Activated CD4-positive, alpha-beta memory T cell treated with anti-CD3 and anti-CD28 coated beads, Interleukin-2, amount 10 ng/mL, durations not matched to agents 7 days and 5 days (primary cell): ENCODE measurements around the gene ST14. TPM values are rescaled to one million over a fixed set of nuclear protein-coding genes. Genes with fewer than 3 reads are reported as not detected.
"Not testable (repeated sequence)": the region's sequence is repeated elsewhere in the genome, so short reads cannot be mapped to it uniquely, and the experiment has no call there.

Experiments
- CTCF ChIA-PET: fragments of 350-600 bp; sonication (Branson Sonifier 250); formaldehyde crosslinking; loops from one replicate; lab custom pipeline; 2021; ENCODE audit warnings: antibody characterized with exemption, inconsistent platforms; lab: Charles Lee
- POLR2A ChIA-PET: fragments of 350-600 bp; sonication (Branson Sonifier 250); formaldehyde crosslinking; loops from one replicate; lab custom pipeline; 2021; ENCODE audit warnings: antibody characterized with exemption; lab: Charles Lee
- DNase-seq: peaks from one replicate; pipeline ENCODE4 v3.0.0-alpha.2; 2020
- H3K27ac Mint-ChIP-seq: one replicate; pipeline ENCODE4 v1.8.0; 2021; ENCODE audit warnings: mild to moderate bottlenecking, mixed read lengths
- H3K27me3 Mint-ChIP-seq: one replicate; pipeline ENCODE4 v1.8.0; 2021; ENCODE audit warnings: mixed read lengths
- H3K36me3 Mint-ChIP-seq: one replicate; pipeline ENCODE4 v1.8.0; 2021; ENCODE audit warnings: low read depth, mixed read lengths
- H3K4me1 Mint-ChIP-seq: one replicate; pipeline ENCODE4 v1.8.0; 2021; ENCODE audit warnings: mixed read lengths
- H3K4me3 Mint-ChIP-seq: one replicate; pipeline ENCODE4 v1.8.0; 2021; ENCODE audit warnings: mild to moderate bottlenecking, mixed read lengths
- H3K9me3 Mint-ChIP-seq: one replicate; pipeline ENCODE4 v1.8.0; 2021; ENCODE audit warnings: mixed read lengths
- total RNA-seq, 2 experiments: library from RNA; stranded (reverse); gene quantifications; one replicate each; pipeline ENCODE4 v1.2.3, GENCODE V29; 2021

Gene ST14
- total RNA-seq, 2 experiments from 2014 or later = not detected

DNA sequence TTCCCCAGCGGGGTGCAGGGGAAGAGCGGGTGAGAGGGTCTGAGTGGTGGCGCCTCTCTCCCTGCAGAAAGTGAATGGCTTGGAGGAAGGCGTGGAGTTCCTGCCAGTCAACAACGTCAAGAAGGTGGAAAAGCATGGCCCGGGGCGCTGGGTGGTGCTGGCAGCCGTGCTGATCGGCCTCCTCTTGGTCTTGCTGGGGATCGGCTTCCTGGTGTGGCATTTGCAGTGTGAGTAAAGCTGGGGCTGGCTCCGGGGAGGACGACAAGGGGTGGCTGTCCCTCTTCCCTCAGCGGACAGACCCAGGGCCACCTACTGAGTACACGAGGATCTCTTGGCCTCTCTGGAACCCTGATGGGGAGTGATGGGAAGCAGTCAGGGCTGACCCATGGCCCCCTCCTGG, 28.5 kb downstream of the ST14 start:
- H3K9me3 Mint-ChIP-seq = no peaks in the 10 kb centered on the region
- peaks cover 9% of the 10 kb centered on the region for H3K27me3 Mint-ChIP-seq
- H3K36me3 Mint-ChIP-seq = no peaks in the 10 kb centered on the region
- CTCF ChIA-PET = no interaction called here
- DNase-seq = no peak
- no peaks in the 10 kb centered on the region for H3K4me1 Mint-ChIP-seq
- H3K4me3 Mint-ChIP-seq = no peak overlapping the region
- POLR2A ChIA-PET = no interaction called here
- no peak overlapping the region for H3K27ac Mint-ChIP-seq

- CTCF ChIA-PET = no interaction called here
- Mint-ChIP-seq H3K4me3 (no peak overlapping the region), H3K4me1 (no peaks in the 10 kb centered on the region), H3K36me3 (no peaks in the 10 kb centered on the region), H3K27me3 (peaks cover 9% of the 10 kb centered on the region), H3K27ac (no peak overlapping the region), H3K9me3 (no peaks in the 10 kb centered on the region)
- POLR2A ChIA-PET = no interaction called here
- no peak for DNase-seq
Measured at GRCh38 chr11:130188585-130189347, 29.2 kb downstream of the ST14 start.

DNA sequence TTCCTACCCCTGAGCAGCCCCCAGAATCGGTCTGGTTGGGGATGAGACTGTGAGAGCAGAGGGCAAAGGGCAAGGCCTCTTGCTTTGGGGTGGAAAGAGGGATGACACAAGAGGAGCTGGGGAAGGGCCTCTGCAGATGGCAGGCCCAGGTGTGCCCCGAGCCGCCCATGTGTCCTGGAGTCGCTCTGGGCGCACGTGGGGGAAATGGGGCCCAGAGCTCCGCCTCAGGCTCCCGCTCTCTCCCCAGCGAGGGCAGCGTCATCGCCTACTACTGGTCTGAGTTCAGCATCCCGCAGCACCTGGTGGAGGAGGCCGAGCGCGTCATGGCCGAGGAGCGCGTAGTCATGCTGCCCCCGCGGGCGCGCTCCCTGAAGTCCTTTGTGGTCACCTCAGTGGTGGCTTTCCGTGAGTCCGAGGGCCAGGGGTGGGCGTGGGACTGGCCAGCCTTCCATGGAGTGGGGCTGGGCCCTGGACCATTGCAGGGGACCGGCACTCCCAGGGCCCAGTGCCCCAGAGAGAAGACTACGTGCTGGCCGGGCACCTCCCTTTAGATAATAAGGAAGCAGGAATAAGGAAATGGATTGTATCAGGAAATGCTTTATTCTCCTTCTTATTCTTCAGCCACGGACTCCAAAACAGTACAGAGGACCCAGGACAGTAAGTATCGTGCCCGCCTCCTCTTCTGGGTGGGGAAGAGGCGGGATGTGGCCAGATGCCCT, 30.1 kb downstream of the ST14 start:
- Mint-ChIP-seq H3K27ac (no peak overlapping the region), H3K9me3 (no peaks in the 10 kb centered on the region), H3K4me3 (no peak overlapping the region), H3K36me3 (no peaks in the 10 kb centered on the region), H3K27me3 (peaks cover 7% of the 10 kb centered on the region), H3K4me1 (no peaks in the 10 kb centered on the region)
- CTCF ChIA-PET = no interaction called here
- DNase-seq = no peak
- POLR2A ChIA-PET = no interaction called here

DNA sequence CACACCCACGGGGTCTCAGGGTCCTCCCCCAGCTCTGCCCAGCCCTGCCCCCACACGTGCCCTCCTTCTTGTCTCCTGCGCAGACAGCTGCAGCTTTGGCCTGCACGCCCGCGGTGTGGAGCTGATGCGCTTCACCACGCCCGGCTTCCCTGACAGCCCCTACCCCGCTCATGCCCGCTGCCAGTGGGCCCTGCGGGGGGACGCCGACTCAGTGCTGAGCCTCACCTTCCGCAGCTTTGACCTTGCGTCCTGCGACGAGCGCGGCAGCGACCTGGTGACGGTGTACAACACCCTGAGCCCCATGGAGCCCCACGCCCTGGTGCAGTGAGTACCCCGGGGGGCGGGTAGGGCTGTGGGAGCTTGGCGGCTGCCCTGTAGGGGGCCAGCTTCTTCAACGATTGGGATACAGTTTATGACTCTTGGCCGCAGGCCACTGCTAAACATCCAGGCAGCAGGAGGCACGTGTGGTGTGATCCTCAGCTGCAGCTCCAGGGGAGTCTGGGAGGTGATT, 30.8 kb downstream of the ST14 start:
- CTCF ChIA-PET = no interaction called here

GRCh38 chr11:130191896-130192295, 32.3 kb downstream of the ST14 start:
- H3K4me1 Mint-ChIP-seq = no peaks in the 10 kb centered on the region
- POLR2A ChIA-PET = no interaction called here
- no peaks in the 10 kb centered on the region for H3K27me3 Mint-ChIP-seq
- no peaks in the 10 kb centered on the region for H3K36me3 Mint-ChIP-seq
- CTCF ChIA-PET = no interaction called here
- H3K27ac Mint-ChIP-seq = no peak overlapping the region
- no peaks in the 10 kb centered on the region for H3K9me3 Mint-ChIP-seq
- no peak for DNase-seq
- no peak overlapping the region for H3K4me3 Mint-ChIP-seq

More for the DNA sequence above, 30.8 kb downstream of the ST14 start:
- Mint-ChIP-seq H3K36me3 (no peaks in the 10 kb centered on the region), H3K4me1 (no peaks in the 10 kb centered on the region), H3K4me3 (no peak overlapping the region), H3K27ac (no peak overlapping the region), H3K27me3 (peaks cover 1% of the 10 kb centered on the region), H3K9me3 (no peaks in the 10 kb centered on the region)
- no peak for DNase-seq
- POLR2A ChIA-PET = no interaction called here

DNA sequence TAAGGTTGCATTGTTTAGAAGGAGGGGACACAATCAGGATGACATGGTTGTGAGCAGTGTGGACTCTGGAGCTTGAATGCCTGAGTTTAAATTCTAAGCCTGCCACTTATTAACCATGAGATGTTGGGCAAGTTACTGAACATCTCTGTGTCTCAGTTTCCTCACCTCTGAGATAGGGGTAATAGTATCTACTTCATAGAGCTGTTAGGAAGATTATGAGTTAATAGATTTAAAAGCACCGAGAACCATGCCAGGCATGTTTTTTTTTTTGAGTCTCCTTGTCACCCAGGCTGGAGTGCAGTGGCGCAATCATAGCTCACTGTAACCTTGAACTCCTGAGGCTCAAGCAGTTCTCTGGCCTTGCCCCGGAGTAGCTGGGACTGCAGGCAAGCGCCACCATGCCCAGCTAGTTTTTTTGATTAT, 33.3 kb downstream of the ST14 start:
- Mint-ChIP-seq H3K4me1 (no peaks in the 10 kb centered on the region), H3K36me3 (no peaks in the 10 kb centered on the region), H3K4me3 (no peak overlapping the region), H3K27ac (no peak overlapping the region), H3K27me3 (no peaks in the 10 kb centered on the region), H3K9me3 (no peaks in the 10 kb centered on the region)
- ChIA-PET CTCF (no interaction called here), POLR2A (no interaction called here)
- no peak for DNase-seq

DNA sequence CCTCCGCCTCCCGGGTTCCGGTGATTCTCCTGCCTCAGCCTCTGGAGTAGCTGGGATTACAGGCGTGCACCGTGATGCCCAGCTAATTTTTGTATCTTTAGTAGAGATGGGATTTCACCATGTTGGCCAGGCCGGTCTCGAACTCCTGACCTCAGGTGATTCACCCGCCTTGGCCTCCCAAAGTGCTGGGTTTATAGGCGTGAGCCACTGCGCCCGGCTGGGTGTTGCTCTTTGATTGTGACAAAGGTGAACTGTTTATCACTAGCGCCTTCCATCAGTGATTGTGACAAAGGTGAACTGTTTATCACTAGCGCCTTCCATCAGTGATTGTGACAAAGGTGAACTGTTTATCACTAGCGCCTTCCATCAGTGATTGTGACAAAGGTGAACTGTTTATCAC, 34.0 kb downstream of the ST14 start:
- H3K27ac Mint-ChIP-seq, H3K4me3 Mint-ChIP-seq, H3K36me3 Mint-ChIP-seq, H3K9me3 Mint-ChIP-seq, H3K27me3 Mint-ChIP-seq, POLR2A ChIA-PET, DNase-seq, H3K4me1 Mint-ChIP-seq, CTCF ChIA-PET: not testable (repeated sequence)

- no peaks in the 10 kb centered on the region for H3K4me1 Mint-ChIP-seq
- CTCF ChIA-PET = no interaction called here
- H3K4me3 Mint-ChIP-seq = no peak overlapping the region
- H3K9me3 Mint-ChIP-seq = no peaks in the 10 kb centered on the region
- DNase-seq = no peak
- no peaks in the 10 kb centered on the region for H3K27me3 Mint-ChIP-seq
- H3K36me3 Mint-ChIP-seq = no peaks in the 10 kb centered on the region
- no peak overlapping the region for H3K27ac Mint-ChIP-seq
- POLR2A ChIA-PET = no interaction called here
Measured at GRCh38 chr11:130194241-130195023, 34.9 kb downstream of the ST14 start.

DNA sequence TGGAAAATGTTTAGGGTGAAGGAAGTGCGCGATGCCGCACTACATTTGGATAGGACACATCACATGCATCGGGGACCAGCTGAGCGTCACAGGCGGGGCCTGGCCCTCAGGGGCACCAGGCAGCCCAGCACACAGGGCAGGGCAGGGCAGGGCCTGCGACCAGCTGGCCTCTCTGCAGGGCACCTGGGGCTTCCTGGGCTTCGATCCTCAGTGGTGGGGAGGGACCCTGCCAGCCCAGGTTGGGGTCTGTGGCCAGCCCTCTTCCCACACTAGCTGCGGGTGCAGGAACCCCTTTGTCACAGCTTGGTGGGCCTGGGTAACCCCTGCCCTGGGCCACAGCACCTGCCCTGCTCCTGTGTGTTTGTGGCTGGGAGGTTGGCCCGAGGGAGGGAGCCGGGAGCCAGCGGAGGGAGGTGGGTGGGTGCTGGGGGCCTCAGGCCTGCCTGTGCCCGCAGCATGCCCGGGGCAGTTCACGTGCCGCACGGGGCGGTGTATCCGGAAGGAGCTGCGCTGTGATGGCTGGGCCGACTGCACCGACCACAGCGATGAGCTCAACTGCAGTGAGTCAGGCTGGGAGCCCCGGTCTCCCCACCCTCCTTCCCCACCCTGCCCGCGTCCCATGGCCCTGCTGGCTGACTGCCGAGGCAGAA, 37.9 kb downstream of the ST14 start:
- no peaks in the 10 kb centered on the region for H3K36me3 Mint-ChIP-seq
- DNase-seq = no peak
- ChIA-PET POLR2A (no interaction called here), CTCF (no interaction called here)
- no peak overlapping the region for H3K4me3 Mint-ChIP-seq
- H3K27me3 Mint-ChIP-seq = no peaks in the 10 kb centered on the region
- no peak overlapping the region for H3K27ac Mint-ChIP-seq
- no peaks in the 10 kb centered on the region for H3K9me3 Mint-ChIP-seq
- H3K4me1 Mint-ChIP-seq = no peaks in the 10 kb centered on the region

DNA sequence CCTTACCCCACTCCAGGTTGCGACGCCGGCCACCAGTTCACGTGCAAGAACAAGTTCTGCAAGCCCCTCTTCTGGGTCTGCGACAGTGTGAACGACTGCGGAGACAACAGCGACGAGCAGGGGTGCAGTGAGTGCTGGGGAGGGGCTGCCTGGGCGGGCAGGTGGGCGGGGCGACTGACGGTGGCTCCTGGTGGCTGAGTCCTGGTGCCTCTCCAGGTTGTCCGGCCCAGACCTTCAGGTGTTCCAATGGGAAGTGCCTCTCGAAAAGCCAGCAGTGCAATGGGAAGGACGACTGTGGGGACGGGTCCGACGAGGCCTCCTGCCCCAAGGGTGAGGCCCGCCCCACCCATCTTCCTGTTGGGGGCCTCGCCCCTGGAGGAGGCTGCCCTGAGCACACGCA, 38.7 kb downstream of the ST14 start:
- DNase-seq = no peak
- POLR2A ChIA-PET = no interaction called here
- CTCF ChIA-PET = no interaction called here
- no peaks in the 10 kb centered on the region for H3K9me3 Mint-ChIP-seq
- no peaks in the 10 kb centered on the region for H3K36me3 Mint-ChIP-seq
- H3K4me1 Mint-ChIP-seq = no peaks in the 10 kb centered on the region
- no peaks in the 10 kb centered on the region for H3K27me3 Mint-ChIP-seq
- H3K27ac Mint-ChIP-seq = no peak overlapping the region
- no peak overlapping the region for H3K4me3 Mint-ChIP-seq

- ChIA-PET CTCF (no interaction called here), POLR2A (no interaction called here)
- Mint-ChIP-seq H3K27ac (no peak overlapping the region), H3K4me1 (no peaks in the 10 kb centered on the region), H3K36me3 (no peaks in the 10 kb centered on the region), H3K4me3 (no peak overlapping the region), H3K9me3 (no peaks in the 10 kb centered on the region), H3K27me3 (no peaks in the 10 kb centered on the region)
- no peak for DNase-seq
Measured at GRCh38 chr11:130198964-130199363, 39.4 kb downstream of the ST14 start.

- DNase-seq = no peak
- Mint-ChIP-seq H3K4me1 (no peaks in the 10 kb centered on the region), H3K4me3 (no peak overlapping the region), H3K9me3 (no peaks in the 10 kb centered on the region), H3K27me3 (no peaks in the 10 kb centered on the region), H3K36me3 (no peaks in the 10 kb centered on the region), H3K27ac (no peak overlapping the region)
- ChIA-PET POLR2A (no interaction called here), CTCF (no interaction called here)
Measured at GRCh38 chr11:130199792-130200191, 40.2 kb downstream of the ST14 start.

- Mint-ChIP-seq H3K27ac (no peak overlapping the region), H3K36me3 (no peaks in the 10 kb centered on the region), H3K4me3 (no peak overlapping the region), H3K9me3 (no peaks in the 10 kb centered on the region), H3K4me1 (no peaks in the 10 kb centered on the region), H3K27me3 (no peaks in the 10 kb centered on the region)
- ChIA-PET POLR2A (no interaction called here), CTCF (no interaction called here)
- no peak for DNase-seq
Measured at GRCh38 chr11:130201026-130201425, 41.4 kb downstream of the ST14 start.
